Cardiac fibroblast (primary cell): ENCODE measurements around the gene TMEM202.
"Not testable (repeated sequence)": the region's sequence is repeated elsewhere in the genome, so short reads cannot be mapped to it uniquely, and the experiment has no call there.

Experiments
- DNase-seq, 2 donors: peaks; one replicate each; pipeline versions ENCODE4 v3.0.0 to v3.0.0-alpha.2; 2010; ENCODE audit warnings: low read depth in 2 of 2
- H3K4me3 ChIP-seq, 2 donors: replicated peaks in 1 of 2; 1 replicate in 1 of 2; 2 replicates in 1 of 2; pipeline ENCODE4 v1.5.1; 2011; ENCODE audit warnings: low read depth in 2 of 2, low read length in 2 of 2, mild to moderate bottlenecking in 2 of 2, moderate library complexity in 1 of 2
- CTCF ChIP-seq: IDR thresholded peaks from one replicate; pipeline ENCODE4 v1.5.1; 2011; ENCODE audit warnings: low read depth, mild to moderate bottlenecking, low read length, inconsistent platforms

The TMEM202 gene

GRCh38 chr15:72368325-72368724 is 29.8 kb upstream of the TMEM202 start:
- no peak overlapping the region for H3K4me3 ChIP-seq
- DNase-seq = no peak
- TF ChIP-seq CTCF = no peak

- peak in 1 of 2 donors; percentile 23 for DNase-seq
- no peak overlapping the region for H3K4me3 ChIP-seq
- no peak for TF ChIP-seq CTCF
Observed at GRCh38 chr15:72368899-72369298, 29.2 kb upstream of the TMEM202 start.

GRCh38 chr15:72369964-72370363 is 28.1 kb upstream of the TMEM202 start:
- no peak overlapping the region for H3K4me3 ChIP-seq
- peak in 1 of 2 donors; percentile 14 for DNase-seq
- TF ChIP-seq CTCF = no peak

GRCh38 chr15:72372361-72372760 is 25.7 kb upstream of the TMEM202 start:
- no peak for TF ChIP-seq CTCF
- DNase-seq = no peak
- no peak overlapping the region for H3K4me3 ChIP-seq

GRCh38 chr15:72375501-72375845 is 22.6 kb upstream of the TMEM202 start:
- DNase-seq = no peak
- no peak for TF ChIP-seq CTCF
- H3K4me3 ChIP-seq = peak overlapping the region; percentile 81 to 92

GRCh38 chr15:72375846-72376581 is 22.1 kb upstream of the TMEM202 start, which contains the start of gene HEXA:
HEXA (minus strand) TSS chr15:72376014; CDS start chr15:72375972, 42 bp downstream.
- H3K4me3 ChIP-seq = peak within 1 kb of the TSS; percentile 81 to 92
- TF ChIP-seq CTCF = no peak
- DNase-seq = peak; percentile 92 to 98

GRCh38 chr15:72377331-72377730 is 20.8 kb upstream of the TMEM202 start:
- no peak overlapping the region for H3K4me3 ChIP-seq
- TF ChIP-seq CTCF = no peak
- no peak for DNase-seq

- H3K4me3 ChIP-seq, DNase-seq: not testable (repeated sequence)
Observed at GRCh38 chr15:72379106-72379505, 19.0 kb upstream of the TMEM202 start.
